Measurements from ENCODE around the gene DCAF11.

DNA sequence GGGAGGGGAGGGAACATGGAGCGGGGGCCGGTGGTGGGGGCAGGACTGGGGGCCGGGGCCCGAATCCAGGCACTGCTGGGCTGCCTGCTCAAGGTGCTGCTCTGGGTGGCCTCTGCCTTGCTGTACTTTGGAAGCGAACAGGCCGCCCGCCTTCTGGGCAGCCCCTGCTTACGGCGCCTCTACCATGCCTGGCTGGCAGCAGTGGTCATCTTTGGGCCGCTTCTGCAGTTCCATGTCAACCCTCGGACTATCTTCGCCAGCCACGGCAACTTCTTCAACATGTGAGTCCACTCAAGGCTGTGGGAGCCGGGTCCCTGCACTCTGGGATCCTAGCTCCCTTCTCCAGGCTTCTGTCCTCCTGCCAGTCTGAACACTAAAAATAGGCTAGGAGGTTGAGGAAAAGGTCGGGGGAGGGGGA, 17.0 kb downstream of the DCAF11 start:
- TF ChIP-seq, protein P1, sequence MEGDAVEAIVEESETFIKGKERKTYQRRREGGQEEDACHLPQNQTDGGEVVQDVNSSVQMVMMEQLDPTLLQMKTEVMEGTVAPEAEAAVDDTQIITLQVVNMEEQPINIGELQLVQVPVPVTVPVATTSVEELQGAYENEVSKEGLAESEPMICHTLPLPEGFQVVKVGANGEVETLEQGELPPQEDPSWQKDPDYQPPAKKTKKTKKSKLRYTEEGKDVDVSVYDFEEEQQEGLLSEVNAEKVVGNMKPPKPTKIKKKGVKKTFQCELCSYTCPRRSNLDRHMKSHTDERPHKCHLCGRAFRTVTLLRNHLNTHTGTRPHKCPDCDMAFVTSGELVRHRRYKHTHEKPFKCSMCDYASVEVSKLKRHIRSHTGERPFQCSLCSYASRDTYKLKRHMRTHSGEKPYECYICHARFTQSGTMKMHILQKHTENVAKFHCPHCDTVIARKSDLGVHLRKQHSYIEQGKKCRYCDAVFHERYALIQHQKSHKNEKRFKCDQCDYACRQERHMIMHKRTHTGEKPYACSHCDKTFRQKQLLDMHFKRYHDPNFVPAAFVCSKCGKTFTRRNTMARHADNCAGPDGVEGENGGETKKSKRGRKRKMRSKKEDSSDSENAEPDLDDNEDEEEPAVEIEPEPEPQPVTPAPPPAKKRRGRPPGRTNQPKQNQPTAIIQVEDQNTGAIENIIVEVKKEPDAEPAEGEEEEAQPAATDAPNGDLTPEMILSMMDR (IDR thresholded peaks at IDR 0.05), result no peak
- TF ChIP-seq POLR2A (IDR thresholded peaks at IDR 0.05), result no peak

Measured in uterus (tissue), 2 donors.